ENCODE data around the gene SPCS1. TPM values are rescaled to one million over a fixed set of nuclear protein-coding genes. Genes with fewer than 3 reads are reported as not detected.
A peak's percentile ranks its signal among the peaks of the same experiment; 100 is the strongest.

SPCS1 gene
- total RNA-seq, 2 donors from 2014 or later = 74.4 to 92.4 TPM

DNA sequence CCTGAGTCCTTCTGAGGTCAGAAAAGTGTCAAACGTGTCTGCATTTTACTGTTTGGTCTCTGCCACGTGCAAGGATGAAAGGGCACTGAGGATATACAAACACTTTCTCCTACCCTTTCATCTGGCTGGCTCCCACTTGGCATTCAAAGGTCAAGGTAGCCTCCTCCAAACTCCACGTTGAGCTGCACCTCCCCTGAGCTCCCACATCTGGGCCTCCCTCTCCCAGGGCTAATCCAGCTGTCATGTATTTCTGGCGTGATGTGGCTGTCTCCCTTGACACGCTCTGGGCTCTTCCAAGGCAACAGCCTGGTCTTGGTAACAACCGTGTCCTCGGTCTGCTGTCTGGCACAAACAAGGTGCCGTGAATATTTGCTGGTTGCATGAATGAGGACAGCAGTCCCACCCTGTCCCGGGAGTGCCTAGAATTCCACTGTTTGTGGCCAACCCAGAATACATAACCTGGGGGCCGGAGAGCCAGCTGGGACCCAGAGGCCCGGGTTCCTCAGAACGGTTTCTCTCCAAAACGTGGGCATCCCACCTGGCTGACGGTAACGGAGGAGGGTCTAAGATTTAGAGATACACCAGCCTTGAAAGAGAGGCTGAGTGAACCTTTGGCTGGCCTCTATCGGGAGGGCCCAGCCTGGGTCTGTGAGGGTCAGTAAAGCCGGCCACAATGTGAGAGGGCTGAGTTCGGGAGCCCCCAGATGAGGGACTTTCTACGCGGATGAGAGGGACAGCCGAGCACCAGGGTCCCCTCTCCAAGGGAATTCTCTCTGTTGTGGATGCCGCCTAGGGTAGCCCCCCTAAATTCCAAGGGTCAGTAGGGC lies 1.1 kb upstream of the SPCS1 start:
- H3K36me3 Mint-ChIP-seq = peaks cover 5% of the 10 kb centered on the region
- H3K27ac Mint-ChIP-seq = peak overlapping the region; percentile 94 to 97
- H3K4me3 Mint-ChIP-seq = peak overlapping the region; percentile 97
- peak in 1 of 2 donors; percentile 1 for ATAC-seq
- H3K27me3 Mint-ChIP-seq = no peaks in the 10 kb centered on the region
- H3K9me3 Mint-ChIP-seq = no peaks in the 10 kb centered on the region
- H3K4me1 Mint-ChIP-seq (ENCODE audit: low read depth in 2 of 2) = peaks cover 16 to 24% of the 10 kb centered on the region in 2 donors
- no peak for DNase-seq (ENCODE audit: low spot score)

DNA sequence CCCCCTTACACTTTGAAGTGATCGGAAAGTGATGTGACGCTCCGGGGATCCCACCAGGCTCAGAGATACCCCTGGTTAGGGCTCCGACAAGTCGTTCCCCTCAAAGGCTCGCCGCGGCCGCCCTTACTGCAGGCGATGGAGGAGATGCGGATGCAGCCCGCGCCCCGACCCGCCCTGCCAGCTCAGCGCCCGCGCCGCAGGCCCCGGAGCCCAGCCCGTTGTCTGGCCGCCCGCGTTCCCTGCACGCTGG lies 543 bp upstream of the SPCS1 start:
- H3K9me3 Mint-ChIP-seq = no peaks in the 10 kb centered on the region
- no peaks in the 10 kb centered on the region for H3K27me3 Mint-ChIP-seq
- H3K36me3 Mint-ChIP-seq = peaks cover 5% of the 10 kb centered on the region
- peak overlapping the region; percentile 94 to 97 for H3K27ac Mint-ChIP-seq
- DNase-seq (ENCODE audit: low spot score) = no peak
- peak overlapping the region; percentile 97 for H3K4me3 Mint-ChIP-seq
- no peak for ATAC-seq
- H3K4me1 Mint-ChIP-seq (ENCODE audit: low read depth in 2 of 2) = peaks cover 16 to 24% of the 10 kb centered on the region in 2 donors

DNA sequence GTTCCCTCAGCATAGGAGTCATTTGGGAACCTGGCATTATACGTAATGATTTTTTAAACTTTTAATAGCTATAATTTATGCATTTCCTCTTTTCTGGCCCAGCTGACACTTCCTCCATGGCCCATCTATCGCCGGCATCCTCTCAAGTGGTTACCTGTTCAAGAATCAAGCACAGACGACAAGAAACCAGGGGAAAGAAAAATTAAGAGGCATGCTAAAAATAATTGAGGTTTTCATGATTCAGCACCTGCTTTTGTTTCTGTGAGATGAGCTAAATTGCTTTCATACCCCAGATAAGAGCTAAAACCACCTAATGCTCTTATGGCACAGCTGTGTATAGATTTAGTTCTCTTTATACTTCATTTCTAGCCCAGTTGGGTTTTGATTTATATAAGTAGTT lies 1.7 kb downstream of the SPCS1 start:
- Mint-ChIP-seq H3K9me3 (no peaks in the 10 kb centered on the region), H3K27ac (peak overlapping the region; percentile 94 to 97), H3K4me1 (ENCODE audit: low read depth in 2 of 2) (peaks cover 16 to 24% of the 10 kb centered on the region in 2 donors), H3K27me3 (no peaks in the 10 kb centered on the region), H3K36me3 (peaks cover 5% of the 10 kb centered on the region), H3K4me3 (peak overlapping the region; percentile 97)
- ATAC-seq (no peak), DNase-seq (ENCODE audit: low spot score) (no peak)

DNA sequence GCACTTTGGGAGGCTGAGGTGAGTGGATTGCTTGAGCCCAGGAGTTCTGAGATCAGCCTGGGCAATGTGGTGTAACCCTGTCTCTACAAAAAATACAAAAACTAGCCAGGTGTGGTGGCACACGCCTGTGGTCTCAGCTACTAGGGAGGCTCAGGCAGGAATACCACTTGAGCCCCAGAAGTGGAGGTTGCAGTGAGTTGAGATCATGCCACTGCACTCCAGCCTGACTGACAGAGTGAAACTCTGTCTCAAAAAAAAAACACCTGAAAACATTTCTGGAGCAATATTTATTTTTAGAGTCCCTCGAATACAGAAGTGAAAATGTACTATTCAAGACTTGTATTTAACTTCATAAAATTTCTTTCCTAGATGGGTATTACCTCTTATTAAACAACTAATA lies 4.6 kb downstream of the SPCS1 start:
- Mint-ChIP-seq H3K36me3 (peaks cover 5% of the 10 kb centered on the region), H3K9me3 (no peaks in the 10 kb centered on the region), H3K27ac (no peak overlapping the region), H3K4me1 (ENCODE audit: low read depth in 2 of 2) (peaks cover 8 to 12% of the 10 kb centered on the region in 2 donors), H3K4me3 (no peak overlapping the region), H3K27me3 (no peaks in the 10 kb centered on the region)
- ATAC-seq = no peak
- no peak for DNase-seq (ENCODE audit: low spot score)

DNA sequence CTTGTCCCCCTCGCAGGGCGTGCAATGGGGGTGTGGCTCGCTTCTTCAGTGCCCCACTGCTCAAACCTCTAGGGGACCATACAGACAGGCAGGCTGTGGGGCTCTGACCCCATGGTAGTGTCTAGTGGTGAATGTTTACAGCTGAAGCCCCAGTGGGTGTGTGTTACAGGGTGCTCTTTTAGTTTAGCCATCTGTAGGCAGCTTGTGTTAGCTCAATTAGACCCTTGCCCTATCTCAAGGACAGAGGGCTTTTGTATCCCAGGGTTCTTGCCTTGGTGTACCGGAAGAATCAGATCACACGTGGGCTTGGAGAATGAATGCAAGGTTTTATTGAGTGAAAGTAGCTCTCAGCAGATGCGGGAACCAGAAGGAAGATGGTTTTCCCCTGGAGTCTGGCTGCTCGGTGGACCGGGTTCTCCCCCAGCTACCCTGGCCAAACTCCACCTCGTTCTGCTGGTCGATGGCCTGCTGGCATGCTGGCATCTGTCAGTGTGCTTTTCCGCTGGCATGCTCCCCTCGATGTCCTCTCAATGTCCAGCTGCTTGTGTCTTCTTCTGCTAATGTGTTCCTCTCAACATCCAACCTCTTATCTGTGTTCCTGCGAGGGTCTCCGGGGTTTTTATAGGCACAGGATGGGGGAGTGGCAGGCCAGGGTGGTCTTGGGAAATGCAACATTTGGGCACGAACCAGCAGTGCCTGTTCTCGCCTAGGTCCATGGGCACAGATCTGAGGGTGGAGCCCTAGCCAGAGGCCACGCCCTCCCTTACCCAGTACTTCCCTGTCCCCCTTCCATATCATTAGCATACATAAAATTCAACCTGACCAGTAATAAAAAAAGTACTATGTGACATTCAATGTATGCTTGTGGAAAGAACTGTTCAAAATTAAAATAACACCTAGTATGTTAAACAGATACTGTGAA lies 6.6 kb downstream of the SPCS1 start:
- peaks cover 3% of the 10 kb centered on the region for H3K36me3 Mint-ChIP-seq
- H3K9me3 Mint-ChIP-seq = no peaks in the 10 kb centered on the region
- no peak overlapping the region for H3K27ac Mint-ChIP-seq
- DNase-seq (ENCODE audit: low spot score) (no peak), ATAC-seq (no peak)
- no peak overlapping the region for H3K4me3 Mint-ChIP-seq
- no peaks in the 10 kb centered on the region for H3K27me3 Mint-ChIP-seq
- peaks cover 4 to 5% of the 10 kb centered on the region in 2 donors for H3K4me1 Mint-ChIP-seq (ENCODE audit: low read depth in 2 of 2)

DNA sequence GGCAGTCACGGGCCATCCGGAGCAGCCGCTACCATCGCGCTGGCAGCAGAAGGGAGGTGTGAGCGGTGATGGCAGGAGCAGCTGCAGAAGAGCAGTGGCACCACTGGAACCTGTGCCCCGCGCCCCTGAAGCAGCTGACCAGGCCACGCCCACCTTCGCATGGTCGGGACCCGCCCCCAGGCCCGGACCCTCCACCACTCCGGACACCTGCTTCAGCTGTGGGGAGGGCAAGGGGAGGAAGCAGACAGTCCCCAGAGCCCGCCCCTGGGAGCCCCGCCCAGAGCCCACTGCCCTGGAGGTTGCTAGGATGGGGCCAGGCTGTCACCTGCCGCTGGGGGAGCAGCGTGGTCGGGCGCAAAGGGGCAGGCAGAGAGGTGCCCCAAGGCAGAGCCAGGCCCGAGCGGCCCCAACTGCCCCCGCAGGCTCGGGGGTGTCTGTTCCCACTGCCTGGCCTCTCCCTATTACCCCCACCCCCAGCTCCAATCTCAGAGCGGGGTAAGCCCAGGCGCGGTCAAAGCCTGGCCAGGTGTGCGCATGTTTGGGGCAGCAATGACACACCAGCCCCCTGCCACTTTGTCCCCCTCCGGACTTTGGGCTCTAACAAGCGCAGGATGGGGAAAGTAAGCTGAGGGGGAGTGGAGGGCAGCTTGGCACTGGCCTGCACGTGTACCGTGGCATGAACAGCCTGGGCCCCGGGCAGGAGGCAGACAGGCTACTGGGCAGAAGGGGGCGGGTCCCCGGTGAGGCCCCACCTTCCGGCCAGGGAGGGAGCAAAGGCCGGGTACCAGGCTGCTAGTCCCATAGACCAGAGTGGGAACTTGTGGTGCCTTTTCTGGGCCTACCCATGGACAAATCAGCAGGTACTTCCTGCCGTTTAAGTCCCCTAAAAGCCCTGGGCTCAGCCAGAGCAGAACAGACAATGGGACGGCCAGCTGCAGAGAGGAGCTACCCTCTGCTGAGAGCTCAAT lies 8.7 kb downstream of the SPCS1 start:
- DNase-seq (ENCODE audit: low spot score) (no peak), ATAC-seq (peak; percentile 41 to 50)
- no peak overlapping the region for H3K27ac Mint-ChIP-seq
- H3K4me3 Mint-ChIP-seq = no peak overlapping the region
- no peaks in the 10 kb centered on the region for H3K27me3 Mint-ChIP-seq
- no peaks in the 10 kb centered on the region for H3K36me3 Mint-ChIP-seq
- peaks cover under 1% of the 10 kb centered on the region for H3K9me3 Mint-ChIP-seq
- peaks cover 0 to 5% of the 10 kb centered on the region in 2 donors for H3K4me1 Mint-ChIP-seq (ENCODE audit: low read depth in 2 of 2)

DNA sequence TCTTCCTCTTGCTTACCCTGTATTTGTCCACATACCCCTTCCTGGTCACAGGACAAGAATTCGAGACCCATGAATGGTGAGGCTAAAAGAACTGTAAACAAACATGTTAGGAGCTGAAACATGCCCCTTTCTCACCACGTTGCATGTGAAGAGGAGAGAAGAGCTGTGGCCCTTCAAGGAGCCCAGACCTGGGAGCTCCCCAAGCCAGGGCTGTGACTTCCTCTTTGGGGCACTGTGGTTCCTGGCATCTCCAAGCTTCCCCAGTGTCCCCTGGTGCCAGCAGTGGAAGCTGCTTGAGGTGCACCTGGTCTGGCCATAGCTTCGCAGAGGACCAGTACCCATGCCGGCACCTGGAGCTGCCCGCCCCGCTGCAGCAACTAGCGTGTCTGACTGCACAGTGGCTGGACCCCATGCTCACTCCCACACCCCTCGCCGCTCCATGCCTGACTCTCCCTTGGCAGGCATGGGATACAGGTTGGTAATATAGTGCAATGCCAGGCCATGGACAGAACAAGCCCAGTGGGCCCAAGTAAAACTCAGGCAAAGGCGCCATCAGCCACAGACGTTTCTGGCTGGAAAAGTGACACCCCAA lies 9.9 kb downstream of the SPCS1 start:
- H3K4me1 Mint-ChIP-seq (ENCODE audit: low read depth in 2 of 2) = peaks cover 7 to 14% of the 10 kb centered on the region in 2 donors
- H3K9me3 Mint-ChIP-seq = peaks cover 3% of the 10 kb centered on the region
- no peak for ATAC-seq
- H3K27me3 Mint-ChIP-seq = no peaks in the 10 kb centered on the region
- H3K4me3 Mint-ChIP-seq = no peak overlapping the region
- DNase-seq (ENCODE audit: low spot score) = no peak
- no peaks in the 10 kb centered on the region for H3K36me3 Mint-ChIP-seq
- H3K27ac Mint-ChIP-seq = no peak overlapping the region

DNA sequence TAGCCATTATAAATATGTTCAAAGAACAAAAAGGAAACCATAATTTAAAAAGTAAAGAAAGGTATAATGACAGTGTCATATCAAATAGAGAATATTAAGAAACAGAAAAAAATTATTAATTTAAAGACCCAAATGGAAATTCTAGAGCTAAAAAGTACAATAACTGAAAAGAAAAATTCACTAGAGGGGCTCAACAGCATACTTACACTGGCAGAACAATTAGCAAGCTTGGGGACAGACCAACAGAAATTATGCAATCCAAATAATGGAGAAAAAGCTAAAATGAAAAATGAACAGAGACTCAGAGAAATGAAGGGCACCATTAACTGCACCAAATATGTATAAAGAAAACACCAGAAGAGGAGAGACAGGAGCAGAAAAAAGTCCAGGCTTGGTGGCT lies 13.7 kb downstream of the SPCS1 start:
- no peak overlapping the region for H3K4me3 Mint-ChIP-seq
- peaks cover 10 to 18% of the 10 kb centered on the region in 2 donors for H3K4me1 Mint-ChIP-seq (ENCODE audit: low read depth in 2 of 2)
- peak overlapping the region; percentile 43 to 86 for H3K27ac Mint-ChIP-seq
- no peaks in the 10 kb centered on the region for H3K27me3 Mint-ChIP-seq
- DNase-seq (ENCODE audit: low spot score) = no peak
- H3K9me3 Mint-ChIP-seq = peaks cover 3% of the 10 kb centered on the region
- ATAC-seq = no peak
- H3K36me3 Mint-ChIP-seq = no peaks in the 10 kb centered on the region

DNA sequence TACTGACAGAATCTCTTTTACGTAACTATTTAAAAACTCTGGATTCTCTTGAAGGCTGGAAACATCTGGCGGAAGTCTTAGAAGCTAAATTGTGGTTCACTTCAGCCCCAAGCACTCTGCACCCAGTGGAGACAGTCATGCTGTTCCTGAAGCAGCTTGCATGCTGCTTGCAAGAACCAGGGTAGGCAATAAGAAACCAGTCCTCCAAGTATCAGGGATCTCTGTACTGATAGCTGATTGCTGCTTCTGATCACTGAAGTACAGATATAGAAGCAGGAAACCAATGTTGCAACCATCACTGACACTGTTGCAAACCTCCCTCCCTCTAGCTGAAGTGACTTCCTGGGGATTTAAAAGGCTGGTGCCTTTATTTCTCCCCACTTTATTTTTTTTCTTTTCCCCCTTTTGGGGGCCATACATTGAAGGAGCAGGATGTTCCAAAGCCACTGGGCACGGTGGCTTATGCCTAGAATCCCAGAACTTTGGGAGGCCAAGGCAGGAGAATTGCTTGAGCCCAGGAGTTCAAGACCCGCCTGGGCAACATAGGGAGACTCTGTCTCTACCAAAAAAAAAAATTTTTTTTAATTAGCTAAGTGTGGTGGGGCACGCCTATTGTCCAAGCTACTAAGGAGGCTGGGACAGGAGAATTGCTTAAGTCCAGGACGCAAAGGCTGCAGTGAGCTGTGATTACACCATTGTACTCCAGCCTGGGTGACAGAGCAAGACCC lies 15.3 kb downstream of the SPCS1 start:
- Mint-ChIP-seq H3K36me3 (no peaks in the 10 kb centered on the region), H3K9me3 (peaks cover 3% of the 10 kb centered on the region), H3K27me3 (no peaks in the 10 kb centered on the region), H3K27ac (peak overlapping the region; percentile 43 to 86), H3K4me1 (ENCODE audit: low read depth in 2 of 2) (peaks cover 10 to 18% of the 10 kb centered on the region in 2 donors), H3K4me3 (peak overlapping the region; percentile 47)
- DNase-seq (ENCODE audit: low spot score) (no peak), ATAC-seq (peak; percentile 78 to 84)

DNA sequence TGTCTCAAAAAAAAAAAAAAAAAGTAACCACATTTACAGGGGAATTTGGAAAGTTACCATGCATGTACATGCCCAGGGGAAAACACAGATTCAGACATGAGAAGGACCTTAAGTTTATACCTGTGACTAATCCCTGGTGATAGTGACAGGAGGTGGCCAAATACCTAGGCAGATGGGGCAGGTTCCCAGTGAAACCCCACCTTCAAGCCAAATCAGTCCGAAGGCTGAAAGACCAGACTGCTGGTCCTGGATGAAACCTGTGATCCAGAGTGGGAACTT lies 15.8 kb downstream of the SPCS1 start:
- ATAC-seq (peak in 1 of 2 donors; percentile 11), DNase-seq (ENCODE audit: low spot score) (no peak)
- H3K4me1 Mint-ChIP-seq (ENCODE audit: low read depth in 2 of 2) = peaks cover 10 to 18% of the 10 kb centered on the region in 2 donors
- H3K27me3 Mint-ChIP-seq = no peaks in the 10 kb centered on the region
- H3K9me3 Mint-ChIP-seq = peaks cover 3% of the 10 kb centered on the region
- H3K4me3 Mint-ChIP-seq = no peak overlapping the region
- peak overlapping the region; percentile 43 to 86 for H3K27ac Mint-ChIP-seq
- H3K36me3 Mint-ChIP-seq = no peaks in the 10 kb centered on the region

DNA sequence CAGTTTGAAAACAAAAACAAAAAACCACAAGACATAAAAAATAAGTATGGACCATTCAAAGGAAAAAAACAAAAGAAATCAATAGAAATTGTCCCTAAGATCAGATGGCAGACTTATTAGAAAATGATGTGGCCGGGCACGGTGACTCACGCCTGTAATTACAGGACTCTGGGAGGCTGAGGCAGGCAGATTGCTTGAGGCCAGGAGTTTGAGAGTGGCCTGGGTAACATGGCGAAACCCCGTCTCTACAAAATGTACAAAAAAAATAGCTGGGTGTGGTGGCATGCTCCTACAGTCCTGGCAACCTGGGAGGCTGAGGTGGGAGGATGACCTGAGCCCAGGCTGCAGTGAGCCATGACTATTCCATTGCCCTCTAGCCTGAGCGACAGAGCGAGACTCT lies 16.6 kb downstream of the SPCS1 start:
- H3K36me3 Mint-ChIP-seq = no peaks in the 10 kb centered on the region
- peaks cover 10 to 18% of the 10 kb centered on the region in 2 donors for H3K4me1 Mint-ChIP-seq (ENCODE audit: low read depth in 2 of 2)
- H3K27ac Mint-ChIP-seq = peak overlapping the region in 1 of 2 donors; percentile 43
- no peak for DNase-seq (ENCODE audit: low spot score)
- no peaks in the 10 kb centered on the region for H3K27me3 Mint-ChIP-seq
- no peak for ATAC-seq
- peaks cover 3% of the 10 kb centered on the region for H3K9me3 Mint-ChIP-seq
- no peak overlapping the region for H3K4me3 Mint-ChIP-seq

DNA sequence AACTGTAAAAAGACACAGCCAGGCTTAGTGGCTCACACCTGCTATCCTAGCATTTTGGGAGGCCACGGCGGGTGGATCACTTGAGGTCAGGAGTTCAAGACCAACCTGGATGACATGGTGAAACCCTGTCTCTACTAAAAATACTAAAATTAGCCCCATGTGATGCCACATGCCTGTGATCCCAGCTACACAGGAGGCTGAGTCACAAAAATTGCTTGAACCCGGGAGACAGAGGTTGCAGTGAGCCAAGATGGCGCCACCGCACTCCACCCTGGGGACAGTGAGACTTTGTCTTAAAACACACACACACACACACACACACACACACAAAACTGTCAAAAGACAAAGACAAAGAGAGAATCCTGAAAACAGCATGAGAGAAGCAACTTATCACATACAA lies 18.0 kb downstream of the SPCS1 start:
- Mint-ChIP-seq H3K4me1 (ENCODE audit: low read depth in 2 of 2) (peaks cover 10 to 18% of the 10 kb centered on the region in 2 donors), H3K36me3 (peaks cover 3% of the 10 kb centered on the region), H3K9me3 (peaks cover 4% of the 10 kb centered on the region), H3K27ac (no peak overlapping the region), H3K27me3 (no peaks in the 10 kb centered on the region), H3K4me3 (no peak overlapping the region)
- no peak for ATAC-seq
- no peak for DNase-seq (ENCODE audit: low spot score)

DNA sequence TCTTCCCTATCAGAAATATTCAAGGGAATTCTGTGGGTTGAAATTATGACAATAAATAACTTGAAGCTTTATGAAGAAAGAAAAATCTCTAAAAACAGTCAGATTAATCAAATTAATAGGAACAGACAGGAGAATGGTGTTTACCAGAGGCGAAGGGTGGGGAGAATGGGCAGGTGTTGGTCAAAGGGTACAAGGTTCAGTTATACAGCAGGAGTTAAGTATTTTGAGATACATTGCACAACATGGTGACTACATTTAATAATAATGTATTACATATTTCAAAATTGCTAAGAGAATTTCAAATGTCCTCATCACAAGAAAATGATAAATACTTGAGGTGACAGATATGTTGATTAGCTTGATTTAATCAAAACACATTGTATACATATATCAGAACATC lies 18.6 kb downstream of the SPCS1 start:
- Mint-ChIP-seq H3K4me3 (no peak overlapping the region), H3K27ac (no peak overlapping the region), H3K9me3 (peaks cover 6% of the 10 kb centered on the region), H3K36me3 (peaks cover 7% of the 10 kb centered on the region), H3K4me1 (ENCODE audit: low read depth in 2 of 2) (peaks cover 10 to 18% of the 10 kb centered on the region in 2 donors), H3K27me3 (no peaks in the 10 kb centered on the region)
- no peak for ATAC-seq
- DNase-seq (ENCODE audit: low spot score) = no peak
